Thymus (tissue), 11 donors: ENCODE results near the gene LPAR3. TPM values are rescaled to one million over a fixed set of nuclear protein-coding genes. Genes with fewer than 3 reads are reported as not detected.

Experiments used
- DNase-seq, 9 donors: peaks; one replicate each; pipeline ENCODE4 v3.0.0-alpha.2; 2013; ENCODE audit warnings: low spot score in 9 of 9, low read depth in 6 of 9, missing footprints in 1 of 9
- H3K27ac ChIP-seq, 2 donors: one replicate each; pipeline ENCODE4 v1.5.1; 2013; ENCODE audit warnings: control low read depth in 1 of 2, low read depth in 1 of 2, low read length in 1 of 2, mild to moderate bottlenecking in 1 of 2, moderate library complexity in 1 of 2
- H3K27me3 ChIP-seq, 2 donors: one replicate each; pipeline ENCODE4 v1.5.1; 2013; ENCODE audit warnings: low read length in 1 of 2; ENCODE audit not compliant: control insufficient read depth in 2 of 2, insufficient read depth in 1 of 2
- H3K36me3 ChIP-seq, 2 donors: one replicate each; pipeline ENCODE4 v1.5.1; 2013; ENCODE audit warnings: low read length in 1 of 2, mild to moderate bottlenecking in 1 of 2, moderate library complexity in 1 of 2; ENCODE audit not compliant: control insufficient read depth in 2 of 2, insufficient read depth in 2 of 2
- H3K4me1 ChIP-seq, 2 donors: one replicate each; pipeline ENCODE4 v1.5.1; 2013; ENCODE audit warnings: low read length in 2 of 2; ENCODE audit not compliant: control insufficient read depth in 2 of 2, insufficient read depth in 2 of 2
- H3K4me3 ChIP-seq, 2 donors: one replicate each; pipeline ENCODE4 v1.5.1; 2013; ENCODE audit warnings: low read length in 2 of 2, control low read depth in 1 of 2, mild to moderate bottlenecking in 1 of 2
- H3K9me3 ChIP-seq, 2 donors: one replicate each; pipeline ENCODE4 v1.5.1; 2013; ENCODE audit warnings: low read length in 1 of 2, mild to moderate bottlenecking in 1 of 2; ENCODE audit not compliant: control insufficient read depth in 2 of 2, insufficient read depth in 1 of 2
- WGBS: extraction: QIAGEN DNeasy Blood & Tissue Kit; methylation state at CpG from one replicate; pipeline ENCODE4 v1.1.7; 2013; 5-methylcytosine and 5-hydroxymethylcytosine counted together
- polyA plus RNA-seq: library from polyadenylated mRNA; stranded (reverse); fragments of 200-250 nt; gene quantifications from one replicate; pipeline ENCODE4 v1.2.3, GENCODE V29; 2013
- total RNA-seq: library from RNA; stranded (reverse); fragments of 120-200 nt; gene quantifications from one replicate; pipeline ENCODE4 v1.2.4, GENCODE V29; 2013
- donor health status: healthy.

The LPAR3 gene
- total and polyA plus RNA-seq, 2 donors, result 1.1 to 2.2 TPM

- H3K4me1 ChIP-seq, result peaks cover 0 to 3% of the 10 kb centered on the region in 2 donors
- no peak for DNase-seq
- H3K9me3 ChIP-seq, result no peaks in the 10 kb centered on the region
- no peaks in the 10 kb centered on the region for H3K36me3 ChIP-seq
- H3K27ac ChIP-seq, result no peak overlapping the region
- no peaks in the 10 kb centered on the region for H3K27me3 ChIP-seq
- no peak overlapping the region for H3K4me3 ChIP-seq
- 100% methylated on average over 2 of the region's 2 CpGs for WGBS
Observed at GRCh38 chr1:84771895-84772294, 121.1 kb downstream of the LPAR3 start.

- no peaks in the 10 kb centered on the region for H3K9me3 ChIP-seq
- DNase-seq, result no peak
- H3K27me3 ChIP-seq, result no peaks in the 10 kb centered on the region
- no peak overlapping the region for H3K4me3 ChIP-seq
- H3K4me1 ChIP-seq, result peaks cover 0 to 3% of the 10 kb centered on the region in 2 donors
- no peak overlapping the region for H3K27ac ChIP-seq
- no peaks in the 10 kb centered on the region for H3K36me3 ChIP-seq
- WGBS, result 96% methylated on average over 2 of the region's 2 CpGs
Observed at GRCh38 chr1:84770481-84770880, 122.5 kb downstream of the LPAR3 start.

GRCh38 chr1:84769636-84770035 is 123.4 kb downstream of the LPAR3 start:
- Histone ChIP-seq H3K27me3 (peaks cover 0 to 2% of the 10 kb centered on the region in 2 donors), H3K4me3 (no peak overlapping the region), H3K4me1 (no peaks in the 10 kb centered on the region), H3K36me3 (no peaks in the 10 kb centered on the region), H3K27ac (no peak overlapping the region), H3K9me3 (peaks cover 0 to 2% of the 10 kb centered on the region in 2 donors)
- DNase-seq, result no peak
- WGBS, result 92% methylated on average over 1 of the region's 1 CpG

GRCh38 chr1:84768634-84769033 is 124.4 kb downstream of the LPAR3 start:
- Histone ChIP-seq H3K27me3 (peaks cover 0 to 7% of the 10 kb centered on the region in 2 donors), H3K27ac (no peak overlapping the region), H3K4me1 (no peaks in the 10 kb centered on the region), H3K36me3 (no peaks in the 10 kb centered on the region), H3K9me3 (peaks cover 0 to 2% of the 10 kb centered on the region in 2 donors), H3K4me3 (no peak overlapping the region)
- no peak for DNase-seq

GRCh38 chr1:84763912-84764680 is 128.9 kb downstream of the LPAR3 start:
- WGBS, result 78% methylated on average over 13 of the region's 13 CpGs
- Histone ChIP-seq H3K27me3 (peaks cover 0 to 7% of the 10 kb centered on the region in 2 donors), H3K4me1 (peaks cover 0 to 3% of the 10 kb centered on the region in 2 donors), H3K9me3 (peaks cover 0 to 4% of the 10 kb centered on the region in 2 donors), H3K36me3 (no peaks in the 10 kb centered on the region), H3K27ac (no peak overlapping the region), H3K4me3 (no peak overlapping the region)
- no peak for DNase-seq

GRCh38 chr1:84762664-84763063 is 130.3 kb downstream of the LPAR3 start:
- H3K27ac ChIP-seq, result no peak overlapping the region
- H3K9me3 ChIP-seq, result peaks cover 0 to 6% of the 10 kb centered on the region in 2 donors
- H3K4me3 ChIP-seq, result no peak overlapping the region
- H3K27me3 ChIP-seq, result peaks cover 0 to 7% of the 10 kb centered on the region in 2 donors
- no peaks in the 10 kb centered on the region for H3K36me3 ChIP-seq
- 94% methylated on average over 5 of the region's 5 CpGs for WGBS
- H3K4me1 ChIP-seq, result peaks cover 0 to 5% of the 10 kb centered on the region in 2 donors
- no peak for DNase-seq

Other genes starting within 250 kb of the LPAR3 start
- gene SSX2IP, start 202.7 kb downstream of the LPAR3 start, total RNA-seq, result 23.7 TPM
- 15.4 TPM for gene SSX2IP, start 202.7 kb downstream of the LPAR3 start, polyA plus RNA-seq
- gene MCOLN2, start 103.9 kb upstream of the LPAR3 start, total RNA-seq, result 8.0 TPM
- gene MCOLN2, start 103.9 kb upstream of the LPAR3 start, polyA plus RNA-seq, result 18.2 TPM
- 5.6 TPM for gene MCOLN3, start 155.3 kb upstream of the LPAR3 start, total RNA-seq
- 13.4 TPM for gene MCOLN3, start 155.3 kb upstream of the LPAR3 start, polyA plus RNA-seq